ENCODE measurements around the gene MAST2.
"Not testable (repeated sequence)": the region's sequence is repeated elsewhere in the genome, so short reads cannot be mapped to it uniquely, and the experiment has no call there.

MAST2 gene

GRCh38 chr1:45906883-45907282 lies 103.5 kb downstream of the MAST2 start:
- no peak for DNase-seq

- DNase-seq: peak; percentile 22
These were observed 105.3 kb downstream of the MAST2 start for GRCh38 chr1:45908611-45909140.

GRCh38 chr1:45911634-45912033 lies 108.2 kb downstream of the MAST2 start:
- no peak for DNase-seq

- DNase-seq: peak; percentile 63
These were observed 109.8 kb downstream of the MAST2 start for GRCh38 chr1:45913183-45913683.

GRCh38 chr1:45913731-45914501 lies 110.5 kb downstream of the MAST2 start:
- no peak for DNase-seq

- no peak for DNase-seq
These were observed 111.4 kb downstream of the MAST2 start for GRCh38 chr1:45914836-45915235.

GRCh38 chr1:45922374-45922773 lies 119.0 kb downstream of the MAST2 start:
- no peak for DNase-seq

GRCh38 chr1:45922813-45923212 lies 119.4 kb downstream of the MAST2 start:
- no peak for DNase-seq

- DNase-seq: no peak
These were observed 119.9 kb downstream of the MAST2 start for GRCh38 chr1:45923343-45923742.

- no peak for DNase-seq
These were observed 121.3 kb downstream of the MAST2 start for GRCh38 chr1:45924736-45925135.

- no peak for DNase-seq
These were observed 122.4 kb downstream of the MAST2 start for GRCh38 chr1:45925728-45926287.

- DNase-seq: peak; percentile 82
These were observed 122.9 kb downstream of the MAST2 start for GRCh38 chr1:45926330-45926729.

- DNase-seq: peak; percentile 86
These were observed 124.0 kb downstream of the MAST2 start for GRCh38 chr1:45927231-45927915.

GRCh38 chr1:45928486-45929205 lies 125.2 kb downstream of the MAST2 start:
- peak; percentile 71 for DNase-seq

- peak; percentile 95 for DNase-seq
These were observed 125.9 kb downstream of the MAST2 start for GRCh38 chr1:45929257-45929687.

- DNase-seq: no peak
These were observed 127.1 kb downstream of the MAST2 start for GRCh38 chr1:45930258-45931150.

- not testable (repeated sequence) for DNase-seq
These were observed 128.8 kb downstream of the MAST2 start for GRCh38 chr1:45932205-45932604.

- no peak for DNase-seq
These were observed 131.5 kb downstream of the MAST2 start for GRCh38 chr1:45934947-45935346.

GRCh38 chr1:45938029-45938428 lies 134.6 kb downstream of the MAST2 start:
- no peak for DNase-seq

- no peak for DNase-seq
These were observed 139.0 kb downstream of the MAST2 start for GRCh38 chr1:45942411-45942810.

GRCh38 chr1:45943185-45943584 lies 139.8 kb downstream of the MAST2 start:
- DNase-seq: no peak

- no peak for DNase-seq
These were observed 142.0 kb downstream of the MAST2 start for GRCh38 chr1:45945426-45945825.

Measured in NCI-H69 (cell line).